ENCODE data around the gene LPCAT3. TPM values are rescaled to one million over a fixed set of nuclear protein-coding genes. Genes with fewer than 3 reads are reported as not detected.

The LPCAT3 gene
- polyA plus RNA-seq, 1 donor (not counting 4 experiments of a cell fraction or from before 2014, with no cell fraction given) = 69.1 TPM

DNA sequence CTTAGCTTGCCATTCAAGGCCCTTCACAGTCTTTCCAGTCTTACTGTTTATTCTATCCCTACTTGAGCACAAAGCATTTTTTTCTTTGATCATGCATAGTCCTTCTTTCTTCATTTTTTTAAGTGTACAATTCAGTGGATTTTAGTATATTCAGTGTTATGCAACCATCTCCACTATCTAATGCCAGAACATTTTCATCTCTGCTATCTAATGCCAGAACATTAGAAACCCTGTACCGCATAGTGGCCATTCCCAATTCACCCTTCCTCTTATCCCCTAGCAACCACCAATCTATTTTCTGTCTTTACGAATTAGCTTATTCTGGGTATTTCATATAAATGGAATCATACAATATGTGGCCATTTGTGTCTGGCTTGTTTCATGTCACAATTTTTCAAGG lies 13.4 kb downstream of the LPCAT3 start:
- H3K4me2 ChIP-seq (ENCODE audit: control insufficient read depth, extremely low read depth, insufficient read depth, low read depth, low read length) = no peak overlapping the region
- H3K9me1 ChIP-seq (ENCODE audit: control insufficient read depth, extremely low read depth, insufficient read depth, low read length) = no peaks in the 10 kb centered on the region
- H3K9me3 ChIP-seq (ENCODE audit: control insufficient read depth, low read depth, low read length) = no peaks in the 10 kb centered on the region
- no peak overlapping the region for H2AFZ ChIP-seq (ENCODE audit: control insufficient read depth, low read length)
- H3K27ac ChIP-seq (ENCODE audit: control insufficient read depth, insufficient read depth, low read length) = no peak overlapping the region
- no peak for FAIRE-seq
- no peak for DNase-seq (ENCODE audit: low read depth, low spot score)
- no peaks in the 10 kb centered on the region for H3K79me2 ChIP-seq (ENCODE audit: control insufficient read depth, insufficient read depth, low read length)
- H3K4me3 ChIP-seq (ENCODE audit: control insufficient read depth in 2 of 3, extremely low read depth in 1 of 3, insufficient read depth in 2 of 3, low read depth in 1 of 3, low read length in 3 of 3) = no peak overlapping the region
- peaks cover 0 to 4% of the 10 kb centered on the region in 2 experiments for H3K36me3 ChIP-seq (ENCODE audit: control insufficient read depth in 2 of 2, extremely low read depth in 1 of 2, insufficient read depth in 2 of 2, low read length in 2 of 2)
- H3K27me3 ChIP-seq (ENCODE audit: control insufficient read depth, extremely low read depth, insufficient read depth, low read length) = no peaks in the 10 kb centered on the region
- no peaks in the 10 kb centered on the region for H4K20me1 ChIP-seq (ENCODE audit: control insufficient read depth, extremely low read depth, insufficient read depth, low read length)
- H3K4me1 ChIP-seq (ENCODE audit: control insufficient read depth, extremely low read depth, insufficient read depth, low read length) = no peaks in the 10 kb centered on the region
- dilution Hi-C loops (cut with MboI; ENCODE audit: extremely low pct_ligation_motif_present, low sequenced_read_pairs) = no loop called here
- no peak overlapping the region for H3K9ac ChIP-seq (ENCODE audit: control insufficient read depth, extremely low read depth, insufficient read depth, low read length)
- TF ChIP-seq, protein P1, sequence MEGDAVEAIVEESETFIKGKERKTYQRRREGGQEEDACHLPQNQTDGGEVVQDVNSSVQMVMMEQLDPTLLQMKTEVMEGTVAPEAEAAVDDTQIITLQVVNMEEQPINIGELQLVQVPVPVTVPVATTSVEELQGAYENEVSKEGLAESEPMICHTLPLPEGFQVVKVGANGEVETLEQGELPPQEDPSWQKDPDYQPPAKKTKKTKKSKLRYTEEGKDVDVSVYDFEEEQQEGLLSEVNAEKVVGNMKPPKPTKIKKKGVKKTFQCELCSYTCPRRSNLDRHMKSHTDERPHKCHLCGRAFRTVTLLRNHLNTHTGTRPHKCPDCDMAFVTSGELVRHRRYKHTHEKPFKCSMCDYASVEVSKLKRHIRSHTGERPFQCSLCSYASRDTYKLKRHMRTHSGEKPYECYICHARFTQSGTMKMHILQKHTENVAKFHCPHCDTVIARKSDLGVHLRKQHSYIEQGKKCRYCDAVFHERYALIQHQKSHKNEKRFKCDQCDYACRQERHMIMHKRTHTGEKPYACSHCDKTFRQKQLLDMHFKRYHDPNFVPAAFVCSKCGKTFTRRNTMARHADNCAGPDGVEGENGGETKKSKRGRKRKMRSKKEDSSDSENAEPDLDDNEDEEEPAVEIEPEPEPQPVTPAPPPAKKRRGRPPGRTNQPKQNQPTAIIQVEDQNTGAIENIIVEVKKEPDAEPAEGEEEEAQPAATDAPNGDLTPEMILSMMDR (optimal IDR thresholded peaks at IDR 0.05 in 1 of 3, IDR thresholded peaks at IDR 0.05 in 1 of 3, conservative IDR thresholded peaks at IDR 0.05 in 1 of 3; ENCODE audit: extremely low read depth in 1 of 3, insufficient read depth in 2 of 3, low read length in 3 of 3) = no peak
- no peak for TF ChIP-seq EZH2 (IDR thresholded peaks at IDR 0.05; ENCODE audit: low read length)

DNA sequence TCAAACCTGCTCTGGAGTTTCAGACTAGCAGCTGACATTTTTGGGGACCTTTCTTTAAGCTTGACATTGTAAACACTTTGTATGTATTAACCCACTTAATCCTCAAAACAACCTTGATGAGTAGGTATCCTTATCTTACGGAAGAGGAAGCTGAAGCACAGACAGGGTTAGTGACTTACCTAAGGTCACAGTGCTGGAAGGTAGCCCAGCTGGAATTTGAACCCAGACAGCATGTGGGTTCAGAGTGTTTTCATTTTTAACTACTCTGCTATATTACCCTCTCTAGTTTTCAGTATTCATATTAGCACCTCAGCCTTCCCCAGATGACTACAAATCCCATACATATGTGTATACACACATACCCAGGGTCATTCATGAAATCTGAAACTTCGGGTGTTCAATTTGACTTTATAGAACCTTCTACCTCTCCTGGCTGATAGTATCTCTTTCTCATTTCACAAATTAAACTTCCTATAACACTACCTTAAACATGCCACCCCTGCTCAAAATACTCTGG lies 13.9 kb downstream of the LPCAT3 start:
- Histone ChIP-seq H3K79me2 (ENCODE audit: control insufficient read depth, insufficient read depth, low read length) (no peaks in the 10 kb centered on the region), H3K4me3 (ENCODE audit: control insufficient read depth in 2 of 3, extremely low read depth in 1 of 3, insufficient read depth in 2 of 3, low read depth in 1 of 3, low read length in 3 of 3) (no peak overlapping the region), H3K36me3 (ENCODE audit: control insufficient read depth in 2 of 2, extremely low read depth in 1 of 2, insufficient read depth in 2 of 2, low read length in 2 of 2) (peaks cover 0 to 4% of the 10 kb centered on the region in 2 experiments), H3K4me1 (ENCODE audit: control insufficient read depth, extremely low read depth, insufficient read depth, low read length) (peaks cover 5% of the 10 kb centered on the region), H2AFZ (ENCODE audit: control insufficient read depth, low read length) (no peak overlapping the region), H3K27me3 (ENCODE audit: control insufficient read depth, extremely low read depth, insufficient read depth, low read length) (no peaks in the 10 kb centered on the region), H3K9ac (ENCODE audit: control insufficient read depth, extremely low read depth, insufficient read depth, low read length) (no peak overlapping the region), H3K9me1 (ENCODE audit: control insufficient read depth, extremely low read depth, insufficient read depth, low read length) (no peaks in the 10 kb centered on the region), H3K27ac (ENCODE audit: control insufficient read depth, insufficient read depth, low read length) (no peak overlapping the region), H3K9me3 (ENCODE audit: control insufficient read depth, low read depth, low read length) (no peaks in the 10 kb centered on the region), H4K20me1 (ENCODE audit: control insufficient read depth, extremely low read depth, insufficient read depth, low read length) (no peaks in the 10 kb centered on the region), H3K4me2 (ENCODE audit: control insufficient read depth, extremely low read depth, insufficient read depth, low read depth, low read length) (no peak overlapping the region)
- DNase-seq (ENCODE audit: low read depth, low spot score) (no peak), FAIRE-seq (no peak)
- dilution Hi-C loops (cut with MboI; ENCODE audit: extremely low pct_ligation_motif_present, low sequenced_read_pairs) = no loop called here
- no peak for TF ChIP-seq EZH2 (IDR thresholded peaks at IDR 0.05; ENCODE audit: low read length)
- TF ChIP-seq, protein P1 (optimal IDR thresholded peaks at IDR 0.05 in 1 of 3, IDR thresholded peaks at IDR 0.05 in 1 of 3, conservative IDR thresholded peaks at IDR 0.05 in 1 of 3; ENCODE audit: extremely low read depth in 1 of 3, insufficient read depth in 2 of 3, low read length in 3 of 3) = no peak
